Fibroblast of lung (primary cell): ENCODE measurements around the gene ATP2B2. TPM values are rescaled to one million over a fixed set of nuclear protein-coding genes. Genes with fewer than 3 reads are reported as not detected.
A peak's percentile ranks its signal among the peaks of the same experiment; 100 is the strongest.

Experiments
- DNase-seq, 2 donors: peaks; one replicate each; pipeline versions ENCODE4 v3.0.0 to v3.0.0-alpha.2; 2010; ENCODE audit warnings: low read depth in 2 of 2
- H2AFZ ChIP-seq: 2 replicates; pipeline ENCODE4 v1.5.1; 2012; ENCODE audit warnings: low read length, control low read depth, inconsistent platforms
- H3K27ac ChIP-seq: 2 replicates; pipeline ENCODE4 v1.5.1; 2011; ENCODE audit warnings: low read length, control low read depth; ENCODE audit not compliant: insufficient read depth
- H3K27me3 ChIP-seq: 2 replicates; pipeline ENCODE4 v1.5.1; 2011; ENCODE audit warnings: mild to moderate bottlenecking, low read length; ENCODE audit not compliant: control insufficient read depth, insufficient read depth
- H3K36me3 ChIP-seq: 2 replicates; pipeline ENCODE4 v1.5.1; 2011; ENCODE audit warnings: low read length; ENCODE audit not compliant: control insufficient read depth, insufficient read depth
- H3K4me1 ChIP-seq: 2 replicates; pipeline ENCODE4 v1.5.1; 2011; ENCODE audit warnings: low read length; ENCODE audit not compliant: control insufficient read depth, insufficient read depth; ENCODE audit errors: extremely low read depth
- H3K4me2 ChIP-seq: 2 replicates; pipeline ENCODE4 v1.5.1; 2011; ENCODE audit warnings: low read length, control low read depth; ENCODE audit not compliant: insufficient read depth; ENCODE audit errors: extremely low read depth
- H3K4me3 ChIP-seq, 4 experiments: fragments of 200-600 bp in 1 of 4; sonication (generic) in 1 of 4; replicated peaks in 1 of 4; 2 replicates each; pipeline ENCODE4 v1.5.1; 2011 to 2016; ENCODE audit warnings: low read length in 4 of 4, low read depth in 3 of 4, mild to moderate bottlenecking in 3 of 4, control low read depth in 2 of 4, inconsistent platforms in 1 of 4, mixed read lengths in 1 of 4; ENCODE audit not compliant: insufficient read depth in 1 of 4; ENCODE audit errors: control extremely low read depth in 1 of 4
- H3K79me2 ChIP-seq: 2 replicates; pipeline ENCODE4 v1.5.1; 2012; ENCODE audit warnings: mild to moderate bottlenecking, low read length, inconsistent platforms; ENCODE audit not compliant: control insufficient read depth, insufficient read depth
- H3K9ac ChIP-seq: 2 replicates; pipeline ENCODE4 v1.5.1; 2011; ENCODE audit warnings: mild to moderate bottlenecking, low read length, control low read depth; ENCODE audit not compliant: insufficient read depth
- H3K9me3 ChIP-seq: 2 replicates; pipeline ENCODE4 v1.5.1; 2012; ENCODE audit warnings: low read depth, low read length; ENCODE audit not compliant: control insufficient read depth, insufficient read depth
- H4K20me1 ChIP-seq: 2 replicates; pipeline ENCODE4 v1.5.1; 2011; ENCODE audit warnings: low read length; ENCODE audit not compliant: control insufficient read depth, insufficient read depth; ENCODE audit errors: extremely low read depth
- EZH2 ChIP-seq: IDR thresholded peaks from 2 replicates; pipeline ENCODE4 v1.5.1; 2012; ENCODE audit warnings: low read length, control low read depth, mild to moderate bottlenecking; ENCODE audit errors: missing control alignments
- polyA plus RNA-seq, 2 donors: library from polyadenylated mRNA; depleted of rRNA in 1 of 2; stranded (reverse) in 1 of 2; unstranded in 1 of 2; fragments of >200 nt; gene quantifications; 2 replicates each; pipeline ENCODE4 v1.2.1, GENCODE V29; 2011 to 2012; ENCODE audit warnings: missing spikeins in 1 of 2
- total RNA-seq: library from RNA; depleted of rRNA; stranded (reverse); fragments of >200 nt; gene quantifications from 2 replicates; pipeline ENCODE4 v1.2.1, GENCODE V29; 2014
- TF ChIP-seq, protein P1 (sequence below), 2 donors: IDR thresholded peaks in 1 of 2; conservative IDR thresholded peaks in 1 of 2; 1 replicate in 1 of 2; 2 replicates in 1 of 2; pipeline ENCODE4 v1.5.1; 2011 to 2012; ENCODE audit warnings: low read length in 2 of 2, control low read depth in 1 of 2, inconsistent platforms in 1 of 2, low read depth in 1 of 2, mild to moderate bottlenecking in 1 of 2

ATP2B2 gene
- total and polyA plus RNA-seq, 2 donors (not counting 1 experiment from before 2014, with no cell fraction given) = not detected

DNA sequence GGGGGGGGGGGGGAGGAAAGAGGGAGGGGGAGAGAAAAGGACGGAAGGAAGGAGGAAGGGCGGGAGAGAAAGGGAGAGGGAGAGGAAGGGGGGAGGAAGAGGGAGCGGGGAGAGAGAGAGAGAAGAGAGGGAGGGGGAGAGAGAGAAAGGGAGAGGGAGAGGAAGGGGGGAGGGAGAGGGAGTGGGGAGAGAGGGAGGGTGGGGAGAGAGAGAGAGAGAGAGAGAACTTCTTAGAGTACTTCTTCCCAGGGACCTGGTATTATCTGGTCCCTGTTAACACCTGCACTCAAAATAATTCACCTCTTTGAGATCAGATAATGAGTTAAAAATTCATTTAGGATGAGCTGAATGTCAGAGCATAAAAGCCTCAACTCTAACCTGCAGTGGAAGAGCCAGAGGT, 185.6 kb downstream of the ATP2B2 start:
- peaks cover 23% of the 10 kb centered on the region for H3K36me3 ChIP-seq
- no peaks in the 10 kb centered on the region for H3K27me3 ChIP-seq
- TF ChIP-seq, protein P1, sequence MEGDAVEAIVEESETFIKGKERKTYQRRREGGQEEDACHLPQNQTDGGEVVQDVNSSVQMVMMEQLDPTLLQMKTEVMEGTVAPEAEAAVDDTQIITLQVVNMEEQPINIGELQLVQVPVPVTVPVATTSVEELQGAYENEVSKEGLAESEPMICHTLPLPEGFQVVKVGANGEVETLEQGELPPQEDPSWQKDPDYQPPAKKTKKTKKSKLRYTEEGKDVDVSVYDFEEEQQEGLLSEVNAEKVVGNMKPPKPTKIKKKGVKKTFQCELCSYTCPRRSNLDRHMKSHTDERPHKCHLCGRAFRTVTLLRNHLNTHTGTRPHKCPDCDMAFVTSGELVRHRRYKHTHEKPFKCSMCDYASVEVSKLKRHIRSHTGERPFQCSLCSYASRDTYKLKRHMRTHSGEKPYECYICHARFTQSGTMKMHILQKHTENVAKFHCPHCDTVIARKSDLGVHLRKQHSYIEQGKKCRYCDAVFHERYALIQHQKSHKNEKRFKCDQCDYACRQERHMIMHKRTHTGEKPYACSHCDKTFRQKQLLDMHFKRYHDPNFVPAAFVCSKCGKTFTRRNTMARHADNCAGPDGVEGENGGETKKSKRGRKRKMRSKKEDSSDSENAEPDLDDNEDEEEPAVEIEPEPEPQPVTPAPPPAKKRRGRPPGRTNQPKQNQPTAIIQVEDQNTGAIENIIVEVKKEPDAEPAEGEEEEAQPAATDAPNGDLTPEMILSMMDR (conservative IDR thresholded peaks at IDR 0.05 in 1 of 2, IDR thresholded peaks at IDR 0.05 in 1 of 2; ENCODE audit: low read depth in 1 of 2, low read length in 2 of 2) = no peak
- no peak for TF ChIP-seq EZH2
- no peaks in the 10 kb centered on the region for H4K20me1 ChIP-seq
- peaks cover 5% of the 10 kb centered on the region for H3K4me1 ChIP-seq
- peak; percentile 15 to 50 for DNase-seq
- H3K4me2 ChIP-seq = peak overlapping the region; percentile 67
- H3K27ac ChIP-seq = no peak overlapping the region
- H3K79me2 ChIP-seq = peaks cover 39% of the 10 kb centered on the region
- no peak overlapping the region for H3K9ac ChIP-seq
- H3K4me3 ChIP-seq = peak overlapping the region; percentile 100
- H3K9me3 ChIP-seq = no peaks in the 10 kb centered on the region
- H2AFZ ChIP-seq = no peak overlapping the region

GRCh38 chr3:10319251-10319650, 186.1 kb downstream of the ATP2B2 start:
- Histone ChIP-seq H2AFZ (no peak overlapping the region), H3K27ac (no peak overlapping the region), H3K4me2 (peak overlapping the region; percentile 99), H3K9ac (peak overlapping the region; percentile 27), H3K4me3 (peak overlapping the region in 3 of 4 experiments; percentile 29 to 100 (median 48)), H3K79me2 (peaks cover 39% of the 10 kb centered on the region), H3K4me1 (peaks cover 5% of the 10 kb centered on the region), H4K20me1 (no peaks in the 10 kb centered on the region), H3K9me3 (no peaks in the 10 kb centered on the region), H3K36me3 (peaks cover 27% of the 10 kb centered on the region), H3K27me3 (no peaks in the 10 kb centered on the region)
- DNase-seq = no peak
- no peak for TF ChIP-seq EZH2
- TF ChIP-seq, protein P1 (conservative IDR thresholded peaks at IDR 0.05 in 1 of 2, IDR thresholded peaks at IDR 0.05 in 1 of 2; ENCODE audit: low read depth in 1 of 2, low read length in 2 of 2) = no peak

- Histone ChIP-seq H3K4me1 (peaks cover 5% of the 10 kb centered on the region), H3K9me3 (no peaks in the 10 kb centered on the region), H4K20me1 (no peaks in the 10 kb centered on the region), H3K36me3 (peaks cover 27% of the 10 kb centered on the region), H3K27ac (no peak overlapping the region), H3K4me2 (no peak overlapping the region), H2AFZ (no peak overlapping the region), H3K4me3 (no peak overlapping the region), H3K9ac (no peak overlapping the region), H3K27me3 (no peaks in the 10 kb centered on the region), H3K79me2 (peaks cover 39% of the 10 kb centered on the region)
- no peak for DNase-seq
- TF ChIP-seq, protein P1 (conservative IDR thresholded peaks at IDR 0.05 in 1 of 2, IDR thresholded peaks at IDR 0.05 in 1 of 2; ENCODE audit: low read depth in 1 of 2, low read length in 2 of 2) = no peak
Observed at GRCh38 chr3:10317961-10318350, 187.4 kb downstream of the ATP2B2 start.
